Activated CD8-positive, alpha-beta memory T cell treated with anti-CD3 and anti-CD28 coated beads for 4 hours (primary cell): ENCODE results near the gene ALDH16A1.

Experiments used
- DNase-seq, 2 donors: peaks; one replicate each; pipeline ENCODE4 v3.0.0-alpha.2; 2020; ENCODE audit warnings: low read depth in 2 of 2

The ALDH16A1 gene

GRCh38 chr19:49514151-49514550 is 61.1 kb downstream of the ALDH16A1 start:
- no peak for DNase-seq

- no peak for DNase-seq
Observed at GRCh38 chr19:49515767-49516166, 62.7 kb downstream of the ALDH16A1 start.

GRCh38 chr19:49518033-49518432 is 65.0 kb downstream of the ALDH16A1 start:
- DNase-seq = no peak
